VCaP (cell line): ENCODE results near the gene MVD.

Source experiments
- H3K27ac ChIP-seq: fragments of 450-650 bp; 2 replicates; pipeline ENCODE4 v1.5.1; 2017
- CTCF ChIP-seq: fragments of 450-650 bp; conservative IDR thresholded peaks from 2 replicates; pipeline ENCODE4 v1.5.1; 2017; ENCODE audit warnings: mild to moderate bottlenecking, moderate library complexity

Gene MVD

GRCh38 chr16:88700322-88700635 lies 37.4 kb upstream of the MVD start:
- no peak for TF ChIP-seq CTCF
- no peak overlapping the region for H3K27ac ChIP-seq

GRCh38 chr16:88699180-88699579 lies 36.3 kb upstream of the MVD start:
- no peak for TF ChIP-seq CTCF
- no peak overlapping the region for H3K27ac ChIP-seq

- no peak for TF ChIP-seq CTCF
- no peak overlapping the region for H3K27ac ChIP-seq
Observed at GRCh38 chr16:88698646-88699045, 35.8 kb upstream of the MVD start.

DNA sequence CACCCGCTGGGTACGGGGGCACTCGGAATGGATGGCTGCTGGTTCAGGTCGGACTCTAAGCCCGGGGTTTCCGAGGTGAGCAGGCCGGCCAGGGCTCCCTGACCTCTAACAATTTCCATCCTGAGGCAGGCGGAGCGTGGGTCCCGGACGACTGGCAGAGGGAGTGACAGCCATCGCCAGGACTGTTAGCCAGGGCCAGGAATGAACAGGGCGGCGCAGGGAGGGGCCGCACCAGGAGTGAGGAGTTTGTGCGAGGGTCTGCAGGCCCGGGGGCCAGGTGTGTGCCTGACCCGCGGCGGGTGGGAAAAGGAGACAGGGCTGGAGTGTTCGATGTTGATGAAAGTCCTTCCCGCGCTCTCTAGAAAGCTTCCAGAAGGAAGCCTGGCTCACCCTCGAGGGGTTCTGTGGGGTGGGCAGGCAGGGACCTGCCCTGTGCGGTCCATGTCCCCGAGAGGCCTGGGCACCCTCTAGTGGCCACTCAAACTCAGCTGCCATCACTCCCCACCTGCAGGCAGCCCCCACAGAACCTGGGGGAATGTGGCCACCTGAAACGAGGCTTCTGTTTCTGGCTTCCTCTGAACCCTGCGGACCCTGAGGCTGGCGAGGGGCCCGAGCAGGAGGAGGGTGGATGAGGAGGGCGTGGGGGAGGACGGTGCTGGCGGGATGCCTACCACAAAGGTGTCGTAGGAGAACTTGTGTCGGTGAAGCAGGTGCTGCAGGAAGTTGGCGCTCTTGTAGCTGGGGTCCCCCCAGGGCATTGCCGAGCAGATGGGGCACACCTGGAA lies 35.1 kb upstream of the MVD start:
- H3K27ac ChIP-seq, result no peak overlapping the region

GRCh38 chr16:88697116-88697830 lies 34.4 kb upstream of the MVD start:
- H3K27ac ChIP-seq, result no peak overlapping the region
- TF ChIP-seq CTCF, result no peak

More for the DNA sequence above, 35.1 kb upstream of the MVD start:
- TF ChIP-seq CTCF, result peak; percentile 47

DNA sequence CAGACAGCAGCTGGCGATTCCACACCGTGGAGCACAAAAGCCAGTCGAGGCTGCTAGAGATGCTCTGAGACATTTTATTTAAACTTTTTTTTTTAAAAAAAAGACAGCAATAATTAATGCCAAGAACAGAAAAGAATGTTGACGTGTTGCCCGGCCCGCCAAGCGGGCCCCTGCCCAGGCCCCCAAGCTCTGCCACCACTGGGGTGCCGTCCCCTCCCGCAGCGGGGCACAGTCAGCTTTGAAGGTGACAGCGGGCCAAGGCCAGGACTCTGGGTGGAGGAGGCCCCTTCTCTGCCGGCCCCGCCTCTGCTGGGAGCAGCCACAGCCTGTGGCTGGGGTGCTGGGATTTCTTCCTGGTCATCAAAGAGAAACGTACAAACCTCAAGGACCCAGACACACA lies 33.5 kb upstream of the MVD start:
- H3K27ac ChIP-seq, result no peak overlapping the region
- TF ChIP-seq CTCF, result no peak

- no peak overlapping the region for H3K27ac ChIP-seq
- no peak for TF ChIP-seq CTCF
Observed at GRCh38 chr16:88695753-88696152, 32.9 kb upstream of the MVD start.
